ENCODE data around the gene MINPP1.
"Not testable (repeated sequence)": the region's sequence is repeated elsewhere in the genome, so short reads cannot be mapped to it uniquely, and the experiment has no call there.

Gene MINPP1

DNA sequence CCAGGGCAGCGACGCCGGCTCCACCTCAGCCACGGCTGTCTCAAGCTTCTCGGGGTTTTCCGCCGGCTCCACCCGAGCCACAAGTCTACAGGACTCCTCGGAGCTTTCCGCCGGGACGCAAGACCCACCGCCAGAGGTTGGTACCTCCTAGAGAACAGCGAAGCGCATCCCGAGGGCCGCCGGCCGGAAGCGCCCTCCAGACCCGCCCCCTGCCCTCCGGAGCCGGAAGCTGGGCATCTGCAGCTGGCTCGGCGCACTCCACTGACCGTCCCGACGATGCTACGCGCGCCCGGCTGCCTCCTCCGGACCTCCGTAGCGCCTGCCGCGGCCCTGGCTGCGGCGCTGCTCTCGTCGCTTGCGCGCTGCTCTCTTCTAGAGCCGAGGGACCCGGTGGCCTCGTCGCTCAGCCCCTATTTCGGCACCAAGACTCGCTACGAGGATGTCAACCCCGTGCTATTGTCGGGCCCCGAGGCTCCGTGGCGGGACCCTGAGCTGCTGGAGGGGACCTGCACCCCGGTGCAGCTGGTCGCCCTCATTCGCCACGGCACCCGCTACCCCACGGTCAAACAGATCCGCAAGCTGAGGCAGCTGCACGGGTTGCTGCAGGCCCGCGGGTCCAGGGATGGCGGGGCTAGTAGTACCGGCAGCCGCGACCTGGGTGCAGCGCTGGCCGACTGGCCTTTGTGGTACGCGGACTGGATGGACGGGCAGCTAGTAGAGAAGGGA is at the start of gene MINPP1:
TSS of gene MINPP1 (plus strand) at position 254 of the 726 bp plus-strand sequence. CDS start at position 277, 23 bp downstream.
- peak; percentile 43 for DNase-seq

- DNase-seq: not testable (repeated sequence)
These were observed 48.0 kb upstream of the MINPP1 start for GRCh38 chr10:87456586-87457220.

DNA sequence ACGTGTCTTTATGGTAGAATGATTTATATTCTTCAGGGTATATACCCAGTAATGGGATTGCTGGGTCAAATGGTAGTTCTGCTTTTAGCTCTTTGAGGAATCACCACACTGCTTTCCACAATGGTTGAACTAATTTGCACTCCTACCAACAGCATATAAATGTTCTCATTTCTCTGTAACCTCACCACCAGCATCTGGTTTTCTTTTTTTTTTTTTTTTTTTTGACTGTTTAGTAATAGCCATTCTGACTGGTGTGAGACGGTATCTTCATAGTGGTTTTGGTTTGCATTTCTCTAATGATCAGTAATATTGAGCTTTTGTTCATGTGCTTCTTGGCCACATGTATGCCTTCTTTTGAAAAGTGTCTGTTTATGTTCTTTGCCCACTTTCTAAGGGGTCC is 42.9 kb upstream of the MINPP1 start:
- not testable (repeated sequence) for DNase-seq

- DNase-seq: not testable (repeated sequence)
These were observed 37.8 kb upstream of the MINPP1 start for GRCh38 chr10:87466849-87467248.

- not testable (repeated sequence) for DNase-seq
These were observed 16.0 kb upstream of the MINPP1 start for GRCh38 chr10:87488733-87489132.

GRCh38 chr10:87490285-87490684 is 14.4 kb upstream of the MINPP1 start:
- not testable (repeated sequence) for DNase-seq

DNA sequence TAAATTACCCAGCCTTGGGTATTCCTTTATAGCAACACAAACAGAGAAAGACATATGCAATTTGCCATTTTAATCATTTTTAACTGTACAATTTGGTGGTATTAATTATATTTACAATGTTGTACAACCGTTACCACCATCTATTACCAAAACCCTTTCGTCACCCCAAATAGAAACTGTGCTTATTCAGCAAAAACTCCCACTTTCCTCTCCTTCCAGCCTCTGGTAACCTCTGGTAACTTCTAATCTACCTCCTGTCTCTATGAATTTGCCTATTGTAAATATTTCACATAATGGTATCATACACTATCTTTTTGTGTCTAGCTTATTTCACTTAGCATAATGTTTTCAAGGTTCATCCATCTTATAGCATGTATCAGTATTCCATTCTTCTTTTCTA is 12.2 kb upstream of the MINPP1 start:
- not testable (repeated sequence) for DNase-seq

- DNase-seq: not testable (repeated sequence)
These were observed 9.2 kb upstream of the MINPP1 start for GRCh38 chr10:87495446-87495845.

GRCh38 chr10:87497386-87497785 is 7.3 kb upstream of the MINPP1 start:
- DNase-seq: not testable (repeated sequence)

DNA sequence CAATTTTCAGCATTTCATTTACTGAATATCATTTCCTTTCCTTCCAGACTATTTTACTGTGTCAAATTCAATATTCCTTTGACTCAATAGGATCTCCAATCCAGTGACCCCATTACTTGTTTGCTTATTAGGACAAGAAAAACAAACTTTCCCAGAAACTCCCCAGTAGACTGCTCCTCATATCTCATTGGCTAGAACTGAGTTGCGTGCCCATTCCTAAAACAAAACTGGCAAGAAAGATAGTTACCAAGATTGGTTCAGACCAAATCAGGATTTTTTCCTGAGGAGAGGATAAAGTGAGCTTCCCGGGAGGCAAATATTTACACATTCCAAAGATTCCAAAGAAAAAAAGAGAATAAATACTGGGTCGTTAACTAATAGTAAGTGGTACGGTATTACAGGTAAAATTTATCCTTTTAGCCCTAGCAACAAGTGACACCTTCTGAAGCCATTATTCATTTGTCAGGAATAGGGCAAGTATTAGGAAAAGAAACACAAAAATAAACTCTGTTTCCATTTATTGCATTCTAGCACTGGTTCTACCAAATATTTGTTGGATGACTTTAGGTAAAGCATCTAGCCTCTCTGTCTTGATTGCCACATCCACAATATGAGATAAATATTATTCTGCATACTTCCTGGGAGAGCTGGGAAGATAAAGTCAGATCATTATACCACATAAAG is 6.4 kb upstream of the MINPP1 start:
- not testable (repeated sequence) for DNase-seq

- no peak for DNase-seq
These were observed 4.0 kb upstream of the MINPP1 start for GRCh38 chr10:87500646-87501048.

- DNase-seq: no peak
These were observed 1.3 kb upstream of the MINPP1 start for GRCh38 chr10:87503401-87503800.

GRCh38 chr10:87503886-87504285 is 807 bp upstream of the MINPP1 start:
- no peak for DNase-seq

- no peak for DNase-seq
These were observed 420 bp upstream of the MINPP1 start for GRCh38 chr10:87504307-87504639.

DNA sequence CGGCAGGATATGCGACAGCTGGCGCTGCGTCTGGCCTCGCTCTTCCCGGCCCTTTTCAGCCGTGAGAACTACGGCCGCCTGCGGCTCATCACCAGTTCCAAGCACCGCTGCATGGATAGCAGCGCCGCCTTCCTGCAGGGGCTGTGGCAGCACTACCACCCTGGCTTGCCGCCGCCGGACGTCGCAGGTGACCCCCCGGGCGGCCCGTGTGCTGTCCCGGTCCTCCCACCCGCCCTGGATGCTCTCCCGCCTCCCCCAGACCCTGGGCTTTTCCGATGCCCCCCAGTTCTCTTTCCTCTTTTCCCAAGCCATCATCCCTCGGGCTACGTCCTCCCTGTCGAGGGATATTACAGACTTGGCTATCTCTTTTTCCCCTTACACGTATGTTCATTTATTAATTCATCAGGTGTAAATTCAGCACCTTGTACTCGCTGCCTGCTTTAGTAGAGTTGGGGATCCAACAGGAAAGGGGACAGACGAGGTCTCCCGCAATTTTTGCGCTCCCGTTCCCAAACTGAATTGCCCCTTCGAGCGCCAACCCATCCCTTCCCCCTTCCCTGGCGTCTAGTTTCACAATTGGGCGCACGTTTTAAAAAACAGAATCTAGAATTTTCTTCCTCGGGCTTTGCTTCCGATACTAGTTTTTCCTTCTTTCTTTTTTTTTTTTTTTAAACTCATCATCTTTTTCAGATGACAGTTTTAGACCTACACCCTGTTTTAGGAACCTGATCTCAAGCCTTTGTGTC is 846 bp downstream of the MINPP1 start:
- DNase-seq: no peak

GRCh38 chr10:87506956-87507355 is 2.3 kb downstream of the MINPP1 start:
- no peak for DNase-seq

DNA sequence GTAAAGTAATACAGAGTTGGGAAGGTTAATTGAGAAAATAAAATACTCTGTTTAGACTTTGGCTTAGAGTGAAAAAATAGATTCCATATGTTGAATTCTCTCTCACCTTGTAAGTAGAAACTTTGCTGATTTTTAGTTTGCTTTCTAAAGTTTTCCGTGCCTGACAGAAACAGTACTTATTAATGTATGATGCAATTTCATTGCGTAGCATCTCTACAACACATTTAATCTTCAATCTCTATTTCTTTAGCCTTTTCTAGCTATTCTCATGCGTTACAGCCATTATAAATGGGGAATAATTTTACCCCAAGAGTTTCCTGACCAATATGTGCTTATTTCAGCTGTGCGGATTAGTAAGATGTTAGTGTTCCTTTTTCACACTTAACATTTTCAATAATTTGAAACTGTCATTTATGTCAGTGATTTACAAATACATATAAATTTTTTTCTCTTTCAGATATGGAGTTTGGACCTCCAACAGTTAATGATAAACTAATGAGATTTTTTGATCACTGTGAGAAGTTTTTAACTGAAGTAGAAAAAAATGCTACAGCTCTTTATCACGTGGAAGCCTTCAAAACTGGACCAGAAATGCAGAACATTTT is 3.3 kb downstream of the MINPP1 start:
- DNase-seq: no peak

GRCh38 chr10:87508837-87509236 is 4.1 kb downstream of the MINPP1 start:
- no peak for DNase-seq

- DNase-seq: no peak
These were observed 5.3 kb downstream of the MINPP1 start for GRCh38 chr10:87510025-87510424.

GRCh38 chr10:87511526-87511925 is 6.8 kb downstream of the MINPP1 start:
- DNase-seq: no peak

DNA sequence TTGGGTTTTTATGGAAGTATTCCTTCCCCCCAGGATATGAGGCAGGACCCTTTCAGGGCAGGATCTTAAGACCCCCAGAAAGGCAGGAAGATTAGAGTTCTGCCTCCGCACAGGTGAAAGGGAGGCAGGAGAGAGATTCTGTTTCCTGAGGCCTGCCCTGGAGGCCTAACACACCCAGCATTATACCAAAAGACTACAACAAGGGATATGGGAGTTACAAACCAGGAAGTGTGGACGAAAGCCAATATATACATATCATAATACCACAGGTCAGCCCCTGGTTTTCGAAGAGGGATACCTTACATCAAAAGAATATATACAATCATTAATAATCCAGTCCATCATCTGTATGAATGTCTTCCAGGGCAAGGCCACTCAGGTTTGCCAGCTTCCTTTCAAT is 14.2 kb downstream of the MINPP1 start:
- no peak for DNase-seq

- no peak for DNase-seq
These were observed 14.9 kb downstream of the MINPP1 start for GRCh38 chr10:87519582-87519981.

- no peak for DNase-seq
These were observed 19.0 kb downstream of the MINPP1 start for GRCh38 chr10:87523731-87524130.
